NCI-H748 treated with DMSO at 0.1 percent for 48 hours (cell line): ENCODE measurements around the gene TNNI3.

Experiments used
- DNase-seq: peaks from one replicate; lab custom pipeline; 2025; lab: John Stamatoyannopoulos, UW

The TNNI3 gene

DNA sequence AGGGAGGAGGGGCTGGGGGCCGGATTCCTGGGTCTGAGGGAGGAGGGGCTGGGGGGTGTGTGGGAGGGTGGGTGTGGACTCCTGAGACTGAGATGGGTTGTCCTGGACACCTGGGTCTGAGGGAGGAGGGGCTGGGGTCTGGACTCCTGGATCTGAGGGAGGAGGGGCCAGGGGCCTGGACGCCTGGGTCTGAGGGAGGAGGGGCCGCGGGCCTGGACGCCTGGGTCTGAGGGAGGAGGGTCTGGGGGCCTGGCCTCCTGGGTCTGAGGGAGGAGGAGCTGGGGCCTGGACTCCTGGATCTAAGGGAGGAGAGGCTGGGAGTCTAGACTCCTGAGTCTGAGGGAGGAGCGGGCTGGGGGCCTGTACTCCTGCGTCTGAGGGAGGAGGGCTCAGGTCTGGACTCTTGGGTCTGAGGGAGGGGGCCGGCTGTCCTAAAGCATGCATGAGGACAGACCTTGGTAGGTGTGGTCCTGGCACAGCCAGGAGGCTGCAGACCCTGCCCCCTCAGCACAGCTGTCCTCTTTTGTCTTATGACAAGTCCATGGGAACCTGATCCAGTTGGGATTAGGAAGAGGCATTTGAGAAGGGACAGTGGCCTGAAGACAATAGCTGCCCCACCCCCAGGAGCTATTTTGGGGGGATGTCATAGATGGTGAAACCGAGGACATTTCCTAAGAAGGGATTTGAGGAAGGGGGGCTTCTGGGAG, 9.8 kb downstream of the TNNI3 start:
- no peak for DNase-seq

DNA sequence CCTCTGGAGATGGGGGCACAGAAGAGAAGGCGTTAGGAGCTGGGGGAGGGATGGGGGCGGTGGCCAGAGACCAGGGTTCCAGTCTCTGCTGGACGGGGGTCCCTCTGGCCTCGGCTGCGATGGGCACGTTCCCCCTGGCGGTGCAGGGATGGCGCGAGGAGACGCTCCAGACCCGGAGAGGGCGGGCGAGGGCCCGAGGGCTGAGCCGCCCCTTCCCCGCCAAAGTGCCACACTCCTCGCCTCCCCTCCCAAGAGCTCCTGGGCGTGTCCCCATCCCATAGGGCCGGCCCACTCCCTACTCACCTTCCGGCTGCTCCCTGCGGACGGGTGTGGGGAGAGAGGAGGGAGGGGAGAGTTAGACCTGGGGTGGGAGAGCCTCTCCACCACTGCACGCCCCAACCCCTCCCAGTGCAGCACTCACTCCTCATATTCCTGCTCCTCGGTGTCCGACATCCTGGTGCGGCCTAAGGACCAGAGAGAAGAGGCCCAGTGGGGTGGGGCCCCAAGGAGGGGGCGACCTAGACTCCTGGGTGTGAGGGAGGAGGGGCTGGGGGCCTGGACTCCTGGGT, 10.7 kb downstream of the TNNI3 start:
- DNase-seq = peak; percentile 82

DNA sequence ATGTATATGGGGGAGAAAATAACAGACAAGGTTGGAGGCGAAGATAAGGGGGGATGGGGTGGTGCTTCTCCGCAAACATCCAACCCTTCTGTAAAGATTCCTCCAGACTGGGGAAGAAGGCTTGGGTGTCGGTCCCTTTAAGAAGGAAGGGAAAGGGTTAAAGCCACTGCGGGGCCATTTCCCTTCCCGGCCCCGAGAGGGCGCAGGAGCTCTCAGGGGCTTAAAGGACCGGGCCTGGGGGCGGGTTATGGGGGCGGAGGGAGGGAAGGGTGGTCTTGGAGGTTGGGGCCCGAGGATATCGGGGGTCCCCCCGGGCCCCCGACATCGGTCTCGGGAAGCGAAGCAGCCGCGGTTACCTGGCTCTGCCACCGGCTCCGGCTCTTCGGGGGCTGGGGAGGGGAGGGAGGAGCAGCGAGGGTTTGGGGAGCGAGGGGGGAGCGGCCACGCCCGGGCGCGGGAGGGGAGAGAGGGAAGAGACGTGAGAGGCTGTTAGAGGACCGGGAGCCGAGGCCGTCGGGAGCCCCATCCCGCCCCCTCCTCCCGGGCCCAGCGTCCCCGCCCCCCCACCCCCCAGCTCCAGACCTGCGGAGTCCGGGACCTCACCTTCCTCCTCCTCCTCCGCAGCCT, 11.3 kb downstream of the TNNI3 start:
- DNase-seq = peak; percentile 67

DNA sequence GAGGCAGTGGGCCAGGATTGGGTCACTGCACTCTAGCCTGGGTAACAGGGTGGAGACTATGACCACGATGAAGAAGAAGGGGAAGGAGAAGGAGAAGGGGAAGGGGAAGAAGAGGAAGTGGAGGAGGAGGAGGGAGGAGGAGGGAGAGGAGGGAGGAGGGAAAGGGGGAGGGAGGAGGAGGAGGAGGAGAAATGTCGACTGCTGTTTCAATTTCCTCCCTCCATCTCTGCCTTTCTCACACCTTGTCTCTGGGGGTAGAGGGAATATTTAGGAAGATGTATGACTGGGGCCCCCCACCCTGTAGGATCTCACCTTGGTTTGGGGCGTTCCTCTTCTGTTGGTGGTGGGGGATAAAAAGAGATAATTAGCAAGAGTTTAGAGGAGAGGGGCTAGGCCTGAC, 12.3 kb downstream of the TNNI3 start:
- no peak for DNase-seq

DNA sequence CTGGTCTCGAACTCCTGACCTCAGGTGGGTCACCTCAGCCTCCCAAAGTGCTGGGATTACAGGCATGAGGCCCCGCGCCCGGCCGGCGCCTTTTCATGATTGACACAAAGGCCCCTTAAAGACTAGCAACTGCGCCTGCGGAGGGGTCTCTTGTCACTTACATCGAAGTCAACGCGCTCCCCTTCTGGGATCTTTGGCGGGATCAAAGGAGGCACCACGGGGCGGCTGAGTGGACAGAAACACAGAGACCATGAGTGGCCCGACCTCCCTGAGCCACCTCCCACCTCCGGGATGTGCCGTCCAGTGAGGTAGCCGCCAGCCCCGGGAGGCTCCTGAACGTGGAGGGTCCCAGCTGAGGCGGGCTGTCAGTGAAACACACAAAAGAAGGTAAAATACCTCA, 15.8 kb downstream of the TNNI3 start:
- no peak for DNase-seq

DNA sequence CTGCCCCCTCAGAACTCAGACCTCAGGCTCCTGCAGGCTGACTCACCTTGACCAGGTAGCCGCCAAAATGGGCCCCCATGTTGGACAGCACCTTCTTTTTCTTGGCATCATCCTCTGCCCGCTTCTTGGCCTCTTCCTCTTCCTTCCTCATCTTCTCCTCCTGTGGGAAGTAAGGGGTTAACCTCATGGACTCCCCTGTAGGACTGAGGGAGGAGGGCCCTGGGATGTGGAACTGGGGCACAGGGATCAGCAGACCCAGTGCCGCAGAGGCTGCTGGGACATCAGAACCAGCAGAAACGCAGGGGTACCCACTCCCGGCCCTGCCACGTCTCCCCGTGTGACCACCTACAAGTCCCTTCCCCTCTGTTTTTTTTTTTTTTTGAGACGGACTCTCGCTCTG, 19.6 kb downstream of the TNNI3 start:
- DNase-seq = no peak

DNA sequence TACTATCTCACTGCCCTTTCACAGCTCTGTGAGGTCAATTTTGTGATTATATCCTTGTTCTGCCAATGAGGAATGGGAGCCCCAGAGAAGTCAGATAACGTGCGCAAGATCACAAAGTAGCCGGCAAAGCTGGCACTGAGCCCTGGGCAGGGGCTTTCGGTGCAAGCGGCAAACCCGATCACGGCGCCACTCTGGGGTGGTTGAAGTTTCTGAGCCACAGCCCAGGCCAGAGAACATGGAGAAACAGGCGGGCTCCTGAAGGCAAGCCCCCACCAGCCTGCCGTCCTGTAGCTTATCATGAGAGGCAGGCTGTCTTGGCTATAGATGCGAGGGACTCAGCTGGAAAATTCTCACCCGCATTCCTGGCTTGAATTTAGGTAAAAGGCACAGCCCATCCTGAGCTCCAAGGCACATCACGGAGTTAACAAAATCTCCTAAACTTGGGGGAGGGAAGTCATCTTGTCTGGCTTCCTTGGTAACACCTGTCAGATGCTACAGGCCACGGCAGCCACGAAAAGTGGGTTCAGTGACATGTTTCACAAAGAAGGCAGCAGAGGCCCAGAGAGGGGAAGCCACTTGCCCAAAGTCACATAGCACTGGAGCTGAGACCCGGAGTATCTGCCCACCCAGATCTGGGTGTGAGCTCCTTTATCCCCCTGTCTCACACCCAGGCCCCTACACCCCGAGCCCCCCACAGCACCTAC, 21.0 kb downstream of the TNNI3 start:
- DNase-seq = no peak

DNA sequence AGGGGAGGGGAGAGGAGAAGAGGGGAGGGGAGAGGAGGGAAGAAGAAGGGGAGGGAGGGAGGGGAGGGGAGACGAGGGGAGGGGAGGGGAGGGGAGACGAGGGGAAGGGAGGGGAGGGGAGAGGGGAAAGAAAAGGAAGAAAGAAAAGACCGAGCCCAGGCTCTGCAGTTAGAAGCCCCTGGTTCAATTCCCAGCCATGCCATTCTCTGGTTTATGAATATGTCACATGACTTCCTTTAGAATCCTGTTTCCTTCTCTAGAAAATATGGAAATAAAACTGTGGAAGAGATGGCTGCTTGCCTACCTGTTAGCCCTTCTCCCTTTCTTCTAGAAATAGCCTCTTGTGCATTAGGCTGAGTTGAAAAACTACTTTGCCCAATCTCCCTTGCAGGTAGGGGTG, 22.8 kb downstream of the TNNI3 start:
- DNase-seq = no peak

DNA sequence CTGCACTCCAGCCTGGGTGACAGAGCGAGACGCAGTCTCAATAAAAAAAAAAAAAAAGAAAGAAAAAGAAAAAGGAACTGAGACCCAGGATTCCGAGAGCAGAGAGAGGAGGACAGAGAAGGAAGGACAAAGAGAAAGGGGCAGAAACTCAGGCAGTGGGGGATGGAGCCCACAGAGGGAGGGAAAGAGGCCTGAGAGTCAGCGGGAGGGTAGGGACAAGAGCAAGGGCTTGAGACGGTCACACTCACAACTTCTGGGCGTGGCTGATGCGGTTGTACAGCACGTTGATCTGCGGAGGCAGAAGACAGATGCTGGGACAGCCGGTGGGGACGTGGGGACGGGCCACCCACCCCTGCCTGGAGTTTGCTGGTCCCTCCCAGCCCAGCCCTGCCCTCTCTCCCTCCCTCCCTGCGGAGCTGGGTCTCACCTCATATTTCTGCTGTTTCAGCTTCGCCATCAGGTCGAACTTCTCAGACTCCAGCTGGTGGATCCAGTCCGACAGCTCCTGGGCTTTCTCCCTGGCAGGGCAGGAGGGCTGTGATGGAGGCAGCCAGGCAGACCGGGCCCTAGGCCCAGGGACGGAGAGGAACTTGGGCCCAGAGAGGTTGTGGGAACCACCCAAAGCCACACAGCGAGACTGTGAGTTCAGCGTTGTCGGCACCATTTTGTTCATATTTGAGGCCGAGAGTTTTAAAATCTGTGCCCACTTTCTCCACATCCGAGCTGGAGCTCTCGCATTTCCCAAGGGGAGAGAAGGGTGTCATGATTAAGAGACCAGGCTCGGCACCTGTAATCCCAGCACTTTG, 23.7 kb downstream of the TNNI3 start:
- no peak for DNase-seq

DNA sequence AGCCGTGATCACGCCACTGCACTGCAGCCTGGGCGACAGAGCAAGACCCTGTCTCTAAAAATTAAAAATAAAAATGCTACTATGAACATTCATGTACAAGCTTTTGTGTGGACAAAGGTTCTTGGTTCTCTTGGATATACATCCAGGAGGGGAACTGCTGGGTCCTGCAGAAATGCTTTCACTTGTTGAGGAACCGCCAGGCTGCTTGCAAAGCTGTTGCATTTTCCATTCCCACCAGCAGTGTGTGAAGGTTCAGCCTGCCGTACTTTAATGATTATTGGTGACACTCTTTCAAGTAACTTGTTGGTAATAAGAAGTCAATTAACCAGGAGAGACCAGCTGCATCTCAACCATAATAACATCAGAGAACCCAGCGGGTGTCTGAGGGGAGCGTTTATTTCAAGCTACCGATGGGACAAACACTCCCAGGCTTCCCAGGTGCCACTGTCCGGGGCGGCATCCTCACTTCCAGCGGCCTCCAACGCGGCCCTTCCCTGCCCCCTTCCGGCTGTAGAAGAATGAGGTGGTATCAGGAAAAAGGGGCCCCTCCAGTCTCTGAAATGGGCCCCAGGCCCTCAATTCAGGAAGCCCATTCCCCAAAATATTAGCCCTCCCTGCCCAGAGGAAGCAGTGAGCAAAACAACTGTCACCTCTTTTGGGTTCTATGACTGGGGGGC, 24.9 kb downstream of the TNNI3 start:
- no peak for DNase-seq

DNA sequence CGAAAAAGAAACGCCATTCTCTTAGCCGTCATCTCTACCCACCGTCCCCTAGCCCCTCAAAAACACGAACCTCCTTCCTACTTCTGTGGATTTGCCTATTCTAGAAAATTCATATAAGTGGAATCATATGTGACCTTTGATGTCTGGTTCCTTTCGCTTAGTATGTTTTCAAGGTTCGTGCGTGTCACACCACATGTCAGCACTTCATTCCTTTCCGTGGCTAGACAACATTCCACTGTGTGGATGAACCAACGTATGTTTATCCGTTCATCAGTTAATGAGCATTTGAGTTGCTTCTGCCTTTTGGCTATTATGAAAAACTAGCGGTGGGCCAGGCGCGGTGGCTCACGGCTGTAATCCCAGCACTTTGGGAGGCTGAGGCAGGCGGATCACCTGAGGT, 26.1 kb downstream of the TNNI3 start:
- no peak for DNase-seq

DNA sequence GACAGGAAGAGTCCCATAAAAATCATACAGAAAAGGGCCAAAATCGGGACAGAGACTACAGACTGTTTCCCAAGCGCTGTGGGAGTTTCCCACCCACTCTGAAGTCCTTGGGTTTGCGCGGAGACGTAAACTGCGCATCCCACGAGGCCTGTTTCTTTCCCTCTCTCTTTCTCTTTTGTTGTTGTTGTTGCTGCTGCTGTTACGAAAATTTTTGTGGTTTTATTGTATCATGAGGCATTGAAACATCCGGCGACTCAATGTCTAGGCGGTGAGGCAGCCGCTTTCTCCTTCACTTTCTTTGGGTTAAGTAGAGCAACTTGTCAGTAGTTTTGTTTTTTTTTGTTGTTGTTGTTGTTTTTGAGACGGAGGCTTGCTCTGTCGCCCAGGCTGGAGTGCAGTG, 38.5 kb downstream of the TNNI3 start:
- DNase-seq = no peak

DNA sequence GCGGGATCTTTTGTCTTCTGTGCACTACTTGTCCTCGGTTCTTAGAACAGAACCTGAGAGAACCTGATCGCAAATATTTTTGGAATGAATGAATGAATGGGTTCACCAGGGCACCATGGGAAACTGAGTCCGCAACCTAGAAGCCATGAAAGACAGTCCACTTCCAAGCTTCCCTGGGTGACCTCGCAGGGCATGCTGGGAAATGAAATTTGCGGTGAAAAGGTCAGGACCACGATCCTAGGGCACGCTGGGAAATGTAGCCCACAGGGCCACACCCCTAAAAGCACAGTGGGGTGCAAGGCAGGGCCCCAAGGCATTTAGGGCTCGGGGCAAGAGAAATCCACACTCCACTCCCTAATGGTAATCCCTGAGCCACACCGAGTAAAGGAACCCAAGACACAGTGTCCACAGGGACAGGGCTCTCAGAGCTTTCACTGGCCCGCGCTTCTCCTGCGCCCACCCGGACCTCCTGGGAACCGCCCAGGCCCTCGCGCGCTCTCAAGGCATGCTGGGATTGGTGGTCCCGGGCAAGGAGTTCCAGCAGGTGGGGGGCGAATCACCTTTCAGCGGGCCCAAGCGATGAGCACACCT, 39.0 kb downstream of the TNNI3 start:
- DNase-seq = no peak

DNA sequence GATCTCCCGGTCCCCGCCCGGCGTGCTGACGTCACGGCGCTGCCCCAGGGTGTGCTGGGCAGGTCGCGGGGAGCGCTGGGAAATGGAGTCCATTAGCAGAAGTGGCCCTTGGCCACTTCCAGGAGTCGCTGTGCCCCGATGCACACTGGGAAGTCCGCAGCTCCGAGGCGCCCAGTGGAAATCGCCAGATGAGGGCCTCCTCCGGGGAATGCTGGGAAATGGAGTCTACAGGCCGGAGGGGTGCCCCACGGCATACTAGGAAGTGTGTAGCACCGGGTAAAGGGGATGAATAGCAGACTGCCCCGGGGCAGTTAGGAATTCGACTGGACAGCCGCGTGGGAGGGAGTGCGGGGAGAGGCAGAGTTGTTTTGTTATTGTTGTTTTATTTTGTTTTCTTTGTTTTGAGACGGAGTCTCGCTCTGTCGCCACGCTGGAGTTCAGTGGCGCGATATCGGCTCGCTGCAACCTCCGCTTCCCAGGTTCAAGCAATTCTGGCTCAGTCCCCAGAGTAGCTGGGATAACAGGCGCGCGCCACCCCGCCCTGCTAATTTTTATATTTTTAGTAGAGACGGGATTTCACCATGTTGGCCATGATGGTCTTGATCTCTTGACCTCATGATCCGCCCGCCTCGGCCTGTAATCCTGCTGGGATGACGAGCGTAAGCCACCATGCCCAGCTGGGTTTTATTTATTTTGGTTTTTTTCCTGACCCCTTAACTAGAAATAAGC, 39.7 kb downstream of the TNNI3 start:
- peak; percentile 98 for DNase-seq

DNA sequence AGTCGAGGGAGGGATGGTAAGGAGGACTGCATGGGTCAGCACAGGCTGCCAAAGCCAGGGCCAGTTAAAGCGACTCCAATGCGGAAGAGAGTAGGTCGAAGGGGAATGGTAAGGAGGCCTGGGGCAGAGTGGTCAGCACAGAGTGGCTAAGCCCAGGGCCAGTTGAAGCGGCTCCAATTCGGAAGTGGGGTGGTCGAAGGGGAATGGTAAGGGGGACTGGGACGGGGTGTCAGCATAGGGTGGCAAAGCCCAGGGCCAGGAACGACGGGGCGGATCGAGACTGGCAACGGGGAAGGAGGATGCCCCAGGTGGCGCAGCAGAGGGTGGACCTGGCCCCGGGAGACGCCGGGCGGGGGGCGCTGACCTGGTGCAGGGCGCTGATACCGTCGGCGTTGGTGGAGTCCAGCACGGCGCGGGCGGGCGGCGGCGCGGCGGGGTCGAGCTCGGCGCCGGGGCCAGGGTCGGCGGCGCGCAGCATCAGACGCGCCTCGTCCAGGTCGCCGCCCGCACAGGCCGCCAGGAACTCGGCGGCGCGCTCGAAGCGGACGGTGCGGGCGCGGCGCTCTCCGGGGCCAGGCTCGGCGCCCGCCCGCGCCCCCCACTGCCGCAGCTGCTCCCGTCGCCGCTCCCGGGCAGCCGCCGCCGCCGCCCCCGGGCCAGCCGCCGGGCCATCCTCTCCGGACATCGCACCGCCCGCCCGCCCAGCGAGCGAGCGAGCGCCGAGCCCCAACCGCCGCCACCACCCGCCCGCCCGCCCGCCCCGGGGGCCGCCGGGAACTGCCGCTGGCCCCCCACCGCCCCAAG, 40.5 kb downstream of the TNNI3 start, which contains the start of gene PPP1R12C:
Gene PPP1R12C (minus strand): TSS at position 779 of the 804 bp plus-strand sequence. CDS start 94 bp downstream, at position 685.
- DNase-seq = no peak

DNA sequence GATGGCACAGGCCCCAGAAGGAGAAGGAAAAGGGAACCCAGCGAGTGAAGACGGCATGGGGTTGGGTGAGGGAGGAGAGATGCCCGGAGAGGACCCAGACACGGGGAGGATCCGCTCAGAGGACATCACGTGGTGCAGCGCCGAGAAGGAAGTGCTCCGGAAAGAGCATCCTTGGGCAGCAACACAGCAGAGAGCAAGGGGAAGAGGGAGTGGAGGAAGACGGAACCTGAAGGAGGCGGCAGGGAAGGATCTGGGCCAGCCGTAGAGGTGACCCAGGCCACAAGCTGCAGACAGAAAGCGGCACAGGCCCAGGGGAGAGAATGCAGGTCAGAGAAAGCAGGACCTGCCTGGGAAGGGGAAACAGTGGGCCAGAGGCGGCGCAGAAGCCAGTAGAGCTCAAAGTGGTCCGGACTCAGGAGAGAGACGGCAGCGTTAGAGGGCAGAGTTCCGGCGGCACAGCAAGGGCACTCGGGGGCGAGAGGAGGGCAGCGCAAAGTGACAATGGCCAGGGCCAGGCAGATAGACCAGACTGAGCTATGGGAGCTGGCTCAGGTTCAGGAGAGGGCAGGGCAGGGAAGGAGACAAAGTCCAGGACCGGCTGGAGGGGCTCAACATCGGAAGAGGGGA, 41.2 kb downstream of the TNNI3 start:
- peak; percentile 41 for DNase-seq

DNA sequence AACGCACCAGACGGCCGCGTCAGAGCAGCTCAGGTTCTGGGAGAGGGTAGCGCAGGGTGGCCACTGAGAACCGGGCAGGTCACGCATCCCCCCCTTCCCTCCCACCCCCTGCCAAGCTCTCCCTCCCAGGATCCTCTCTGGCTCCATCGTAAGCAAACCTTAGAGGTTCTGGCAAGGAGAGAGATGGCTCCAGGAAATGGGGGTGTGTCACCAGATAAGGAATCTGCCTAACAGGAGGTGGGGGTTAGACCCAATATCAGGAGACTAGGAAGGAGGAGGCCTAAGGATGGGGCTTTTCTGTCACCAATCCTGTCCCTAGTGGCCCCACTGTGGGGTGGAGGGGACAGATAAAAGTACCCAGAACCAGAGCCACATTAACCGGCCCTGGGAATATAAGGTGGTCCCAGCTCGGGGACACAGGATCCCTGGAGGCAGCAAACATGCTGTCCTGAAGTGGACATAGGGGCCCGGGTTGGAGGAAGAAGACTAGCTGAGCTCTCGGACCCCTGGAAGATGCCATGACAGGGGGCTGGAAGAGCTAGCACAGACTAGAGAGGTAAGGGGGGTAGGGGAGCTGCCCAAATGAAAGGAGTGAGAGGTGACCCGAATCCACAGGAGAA, 42.0 kb downstream of the TNNI3 start:
- no peak for DNase-seq

DNA sequence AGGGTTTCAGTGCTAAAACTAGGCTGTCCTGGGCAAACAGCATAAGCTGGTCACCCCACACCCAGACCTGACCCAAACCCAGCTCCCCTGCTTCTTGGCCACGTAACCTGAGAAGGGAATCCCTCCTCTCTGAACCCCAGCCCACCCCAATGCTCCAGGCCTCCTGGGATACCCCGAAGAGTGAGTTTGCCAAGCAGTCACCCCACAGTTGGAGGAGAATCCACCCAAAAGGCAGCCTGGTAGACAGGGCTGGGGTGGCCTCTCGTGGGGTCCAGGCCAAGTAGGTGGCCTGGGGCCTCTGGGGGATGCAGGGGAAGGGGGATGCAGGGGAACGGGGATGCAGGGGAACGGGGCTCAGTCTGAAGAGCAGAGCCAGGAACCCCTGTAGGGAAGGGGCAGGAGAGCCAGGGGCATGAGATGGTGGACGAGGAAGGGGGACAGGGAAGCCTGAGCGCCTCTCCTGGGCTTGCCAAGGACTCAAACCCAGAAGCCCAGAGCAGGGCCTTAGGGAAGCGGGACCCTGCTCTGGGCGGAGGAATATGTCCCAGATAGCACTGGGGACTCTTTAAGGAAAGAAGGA, 42.9 kb downstream of the TNNI3 start:
- DNase-seq = no peak
